ENCODE results near the gene ASB6. TPM values are rescaled to one million over a fixed set of nuclear protein-coding genes. Genes with fewer than 3 reads are reported as not detected.

ASB6 gene
- total and polyA plus RNA-seq, 2 of the 13 experiments (the other 11 are each of a cell fraction or from before 2014, with no cell fraction given), result 8.2 to 8.4 TPM

DNA sequence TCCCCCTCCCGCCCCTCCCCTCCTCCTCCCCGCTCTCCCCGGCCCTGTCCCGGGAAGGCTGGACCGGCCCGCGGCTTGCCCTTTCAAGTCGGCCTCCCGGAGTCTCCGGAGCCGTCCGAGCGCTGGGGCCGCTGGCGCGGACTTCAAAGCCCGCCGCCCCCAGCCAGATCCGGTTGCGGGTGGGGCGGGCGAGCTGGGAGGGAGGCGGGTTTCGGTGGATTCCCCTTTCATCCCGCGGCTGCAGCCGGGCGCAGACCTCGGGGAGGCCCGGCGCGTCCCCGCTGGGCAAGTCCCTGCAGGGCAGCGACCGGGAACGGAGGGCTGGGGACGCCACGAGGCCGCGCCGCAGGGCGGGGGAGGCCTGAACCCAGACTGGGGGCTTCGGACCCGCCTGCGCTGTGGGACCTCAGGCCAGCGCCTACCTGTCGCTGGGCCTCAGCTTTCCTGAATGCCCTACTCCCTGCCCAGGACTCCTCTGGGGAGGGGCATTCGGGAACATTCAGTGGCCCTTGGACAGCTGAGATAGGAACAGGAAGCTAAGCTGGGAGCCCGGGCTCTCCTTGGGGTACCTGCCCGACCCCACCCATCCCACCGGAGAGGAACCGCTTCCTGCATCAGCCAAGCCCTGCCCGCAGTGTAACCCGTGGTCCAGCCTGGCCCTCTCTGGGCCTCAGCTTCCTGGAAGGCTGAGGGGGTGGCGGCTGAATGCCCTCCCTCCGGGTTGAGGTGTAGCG is 44.4 kb downstream of the ASB6 start (continued):
- TF ChIP-seq, protein P1, sequence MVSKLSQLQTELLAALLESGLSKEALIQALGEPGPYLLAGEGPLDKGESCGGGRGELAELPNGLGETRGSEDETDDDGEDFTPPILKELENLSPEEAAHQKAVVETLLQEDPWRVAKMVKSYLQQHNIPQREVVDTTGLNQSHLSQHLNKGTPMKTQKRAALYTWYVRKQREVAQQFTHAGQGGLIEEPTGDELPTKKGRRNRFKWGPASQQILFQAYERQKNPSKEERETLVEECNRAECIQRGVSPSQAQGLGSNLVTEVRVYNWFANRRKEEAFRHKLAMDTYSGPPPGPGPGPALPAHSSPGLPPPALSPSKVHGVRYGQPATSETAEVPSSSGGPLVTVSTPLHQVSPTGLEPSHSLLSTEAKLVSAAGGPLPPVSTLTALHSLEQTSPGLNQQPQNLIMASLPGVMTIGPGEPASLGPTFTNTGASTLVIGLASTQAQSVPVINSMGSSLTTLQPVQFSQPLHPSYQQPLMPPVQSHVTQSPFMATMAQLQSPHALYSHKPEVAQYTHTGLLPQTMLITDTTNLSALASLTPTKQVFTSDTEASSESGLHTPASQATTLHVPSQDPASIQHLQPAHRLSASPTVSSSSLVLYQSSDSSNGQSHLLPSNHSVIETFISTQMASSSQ (IDR thresholded peaks at IDR 0.05; ENCODE audit: low read depth), result 0 out of 2 replicates have a peak, but pooled peaks have one; percentile 8
- TF ChIP-seq, protein P1 (CRISPR knock-in tag; IDR thresholded peaks at IDR 0.05; ENCODE audit: borderline replicate concordance), result peak; percentile 93
- TF ChIP-seq SETDB1 (CRISPR knock-in tag; IDR thresholded peaks at IDR 0.05; ENCODE audit: borderline replicate concordance), result no peak
- TF ChIP-seq KAT2B (IDR thresholded peaks at IDR 0.05; ENCODE audit: borderline replicate concordance, low read depth, low read length), result no peak
- TF ChIP-seq SP2 (CRISPR knock-in tag; IDR thresholded peaks at IDR 0.05), result no peak
- peak; percentile 92 for TF ChIP-seq ZFY (CRISPR knock-in tag; IDR thresholded peaks at IDR 0.05)
- TF ChIP-seq POGZ (CRISPR knock-in tag; IDR thresholded peaks at IDR 0.05), result peak; percentile 61
- TF ChIP-seq MAFF (IDR thresholded peaks at IDR 0.05; ENCODE audit: low read depth, low read length), result no peak
- peak; percentile 74 for TF ChIP-seq IRF2 (CRISPR knock-in tag; IDR thresholded peaks at IDR 0.05)
- TF ChIP-seq, protein P2, sequence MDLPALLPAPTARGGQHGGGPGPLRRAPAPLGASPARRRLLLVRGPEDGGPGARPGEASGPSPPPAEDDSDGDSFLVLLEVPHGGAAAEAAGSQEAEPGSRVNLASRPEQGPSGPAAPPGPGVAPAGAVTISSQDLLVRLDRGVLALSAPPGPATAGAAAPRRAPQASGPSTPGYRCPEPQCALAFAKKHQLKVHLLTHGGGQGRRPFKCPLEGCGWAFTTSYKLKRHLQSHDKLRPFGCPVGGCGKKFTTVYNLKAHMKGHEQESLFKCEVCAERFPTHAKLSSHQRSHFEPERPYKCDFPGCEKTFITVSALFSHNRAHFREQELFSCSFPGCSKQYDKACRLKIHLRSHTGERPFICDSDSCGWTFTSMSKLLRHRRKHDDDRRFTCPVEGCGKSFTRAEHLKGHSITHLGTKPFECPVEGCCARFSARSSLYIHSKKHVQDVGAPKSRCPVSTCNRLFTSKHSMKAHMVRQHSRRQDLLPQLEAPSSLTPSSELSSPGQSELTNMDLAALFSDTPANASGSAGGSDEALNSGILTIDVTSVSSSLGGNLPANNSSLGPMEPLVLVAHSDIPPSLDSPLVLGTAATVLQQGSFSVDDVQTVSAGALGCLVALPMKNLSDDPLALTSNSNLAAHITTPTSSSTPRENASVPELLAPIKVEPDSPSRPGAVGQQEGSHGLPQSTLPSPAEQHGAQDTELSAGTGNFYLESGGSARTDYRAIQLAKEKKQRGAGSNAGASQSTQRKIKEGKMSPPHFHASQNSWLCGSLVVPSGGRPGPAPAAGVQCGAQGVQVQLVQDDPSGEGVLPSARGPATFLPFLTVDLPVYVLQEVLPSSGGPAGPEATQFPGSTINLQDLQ (CRISPR knock-in tag; IDR thresholded peaks at IDR 0.05), result 0 out of 2 replicates have a peak, but pooled peaks have one; percentile 75
- no peak; the same call in 1 of the 2 replicates for TF ChIP-seq JDP2 (CRISPR knock-in tag; IDR thresholded peaks at IDR 0.05; ENCODE audit: borderline replicate concordance)
- peak; percentile 70; the same call in 1 of the 2 replicates for TF ChIP-seq TMF1 (CRISPR knock-in tag; IDR thresholded peaks at IDR 0.05; ENCODE audit: low read depth)
- peak; percentile 68 for TF ChIP-seq XRCC5 (optimal IDR thresholded peaks at IDR 0.05; ENCODE audit: low read length)
- TF ChIP-seq, protein P3, sequence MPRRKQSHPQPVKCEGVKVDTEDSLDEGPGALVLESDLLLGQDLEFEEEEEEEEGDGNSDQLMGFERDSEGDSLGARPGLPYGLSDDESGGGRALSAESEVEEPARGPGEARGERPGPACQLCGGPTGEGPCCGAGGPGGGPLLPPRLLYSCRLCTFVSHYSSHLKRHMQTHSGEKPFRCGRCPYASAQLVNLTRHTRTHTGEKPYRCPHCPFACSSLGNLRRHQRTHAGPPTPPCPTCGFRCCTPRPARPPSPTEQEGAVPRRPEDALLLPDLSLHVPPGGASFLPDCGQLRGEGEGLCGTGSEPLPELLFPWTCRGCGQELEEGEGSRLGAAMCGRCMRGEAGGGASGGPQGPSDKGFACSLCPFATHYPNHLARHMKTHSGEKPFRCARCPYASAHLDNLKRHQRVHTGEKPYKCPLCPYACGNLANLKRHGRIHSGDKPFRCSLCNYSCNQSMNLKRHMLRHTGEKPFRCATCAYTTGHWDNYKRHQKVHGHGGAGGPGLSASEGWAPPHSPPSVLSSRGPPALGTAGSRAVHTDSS (CRISPR knock-in tag; conservative IDR thresholded peaks at IDR 0.05), result no peak
- TF ChIP-seq MBNL3 (CRISPR knock-in tag; conservative IDR thresholded peaks at IDR 0.05), result no peak
- TF ChIP-seq ZNF431 (CRISPR knock-in tag; IDR thresholded peaks at IDR 0.05; ENCODE audit: borderline replicate concordance, low read depth), result no peak; the same call in 1 of the 2 replicates
